Kidney (tissue), 14 donors: ENCODE data around the gene KCNC3. TPM values are rescaled to one million over a fixed set of nuclear protein-coding genes. Genes with fewer than 3 reads are reported as not detected.
"Not testable (repeated sequence)": the region's sequence is repeated elsewhere in the genome, so short reads cannot be mapped to it uniquely, and the experiment has no call there.

Experiments
- DNase-seq, 5 donors: peaks; one replicate each; pipeline ENCODE4 v3.0.0-alpha.2; 2013 to 2020
- FAIRE-seq: peaks from 2 replicates; lab custom pipeline; 2012; peaks lifted over from hg19 to GRCh38; lab: Jason Lieb, UNC
- H3K27ac ChIP-seq, 2 donors: one replicate each; pipeline ENCODE4 v1.7.0; 2013; ENCODE audit warnings: low read depth in 2 of 2, low read length in 2 of 2, inconsistent platforms in 1 of 2
- H3K27me3 ChIP-seq: one replicate; pipeline ENCODE4 v1.7.1; 2013; ENCODE audit warnings: low read length, inconsistent platforms; ENCODE audit not compliant: control insufficient read depth, insufficient read depth
- H3K36me3 ChIP-seq, 3 donors: one replicate each; pipeline versions ENCODE4 v1.7.0 to v1.7.1; 2013; ENCODE audit warnings: low read length in 3 of 3, control low read depth in 1 of 3, inconsistent platforms in 1 of 3; ENCODE audit not compliant: insufficient read depth in 3 of 3, control insufficient read depth in 2 of 3
- H3K4me1 ChIP-seq, 3 donors: one replicate each; pipeline versions ENCODE4 v1.7.0 to v1.7.1; 2013; ENCODE audit warnings: low read length in 3 of 3, inconsistent platforms in 1 of 3, low read depth in 1 of 3; ENCODE audit not compliant: control insufficient read depth in 2 of 3, insufficient read depth in 2 of 3
- H3K4me3 ChIP-seq, 3 donors: one replicate each; pipeline versions ENCODE4 v1.7.0 to v1.8.1; 2013; ENCODE audit warnings: low read length in 3 of 3, control low read depth in 1 of 3, inconsistent platforms in 1 of 3
- H3K9ac ChIP-seq, 3 donors: one replicate each; pipeline versions ENCODE4 v1.7.0 to v1.7.1; 2013; ENCODE audit warnings: low read length in 3 of 3, control low read depth in 1 of 3, inconsistent platforms in 1 of 3
- H3K9me3 ChIP-seq, 3 donors: one replicate each; pipeline versions ENCODE4 v1.7.0 to v1.7.1; 2013; ENCODE audit warnings: low read length in 3 of 3, control low read depth in 1 of 3, inconsistent platforms in 1 of 3; ENCODE audit not compliant: control insufficient read depth in 2 of 3, insufficient read depth in 1 of 3
- intact Hi-C: fragments of 100-400 bp; cut with DNase I; formaldehyde crosslinking; loops from one replicate; pipeline ENCODE4 v1.11.1; 2022
- polyA plus RNA-seq: library from polyadenylated mRNA; stranded (reverse); fragments of 350-450 nt; fragmentation: Illumina TruSeq; extraction: RNeasy Lipid Tissue Mini Kit (QIAGEN cat#74804); gene quantifications from one replicate; pipeline ENCODE4 v1.2.3, GENCODE V29; 2014; ENCODE audit warnings: low read depth, low replicate concordance; ENCODE audit not compliant: insufficient read depth
- total RNA-seq: library from RNA; stranded (reverse); fragmentation: NEBNext Ultra II Directional; extraction: Animal tissue kit (Norgen Biotek cat#: 25700); gene quantifications from one replicate; pipeline ENCODE4 v1.2.1, GENCODE V29; 2021
- TF ChIP-seq, protein P1 (sequence below): IDR thresholded peaks from 3 replicates; pipeline ENCODE4 v1.5.1; 2012; ENCODE audit warnings: mild to moderate bottlenecking, moderate library complexity, borderline replicate concordance; ENCODE audit not compliant: insufficient read depth; ENCODE audit errors: extremely low read depth
- donor health status: control.
- donor health status: control.
- donor health status: control.
- donor health status: control.
- donor health status: control.
- donor health status: DM: yes; HTN: yes; CAD: no.
- donor health status: Normal renal cell carcinoma (clear cell type).

KCNC3 gene
- total and polyA plus RNA-seq, 2 donors from 2014 or later, result 9.1 to 31.0 TPM

DNA sequence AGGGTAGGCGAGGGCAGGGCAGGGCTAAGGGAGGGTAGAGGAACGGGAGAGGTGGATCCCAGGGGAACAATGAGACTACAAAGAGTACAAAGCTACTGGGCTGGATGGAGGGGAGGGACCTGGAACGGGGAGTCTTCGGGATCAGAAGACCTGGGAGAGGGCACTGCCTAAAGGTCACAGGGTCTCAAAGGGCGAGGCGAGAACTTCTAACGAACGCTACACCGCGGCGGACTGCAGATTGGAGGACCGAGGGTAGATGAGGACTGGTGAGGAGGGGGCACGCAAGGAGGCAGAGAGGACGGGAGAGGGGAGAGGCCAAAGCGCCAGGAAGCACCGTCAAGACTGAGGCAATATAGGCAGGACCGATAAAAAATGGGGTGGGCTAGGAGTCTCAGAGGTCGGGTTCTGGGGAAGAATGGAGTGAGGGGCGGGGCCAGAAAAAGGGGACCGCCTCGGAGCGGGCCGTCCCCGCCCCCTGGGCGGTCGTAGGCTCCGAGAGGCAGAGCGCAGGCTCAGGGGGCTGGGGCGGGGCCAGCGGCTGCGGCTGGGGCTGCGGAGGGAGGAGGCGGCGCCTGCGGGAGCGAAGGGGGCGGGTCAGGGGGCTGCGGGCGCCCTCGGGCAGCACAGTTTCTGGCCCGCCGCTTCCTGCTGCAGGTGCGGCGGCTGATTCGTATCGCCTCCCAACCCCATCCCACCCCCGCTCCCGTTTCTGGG lies 1.3 kb upstream of the KCNC3 start:
- no peak for FAIRE-seq
- no peaks in the 10 kb centered on the region for H3K9me3 ChIP-seq
- H3K27ac ChIP-seq, result peak overlapping the region; percentile 84 to 89
- no peaks in the 10 kb centered on the region for H3K36me3 ChIP-seq
- H3K4me3 ChIP-seq, result peak overlapping the region; percentile 63 to 81 (median 79)
- peak; percentile 94 to 97 (median 96) for DNase-seq
- TF ChIP-seq, protein P1, sequence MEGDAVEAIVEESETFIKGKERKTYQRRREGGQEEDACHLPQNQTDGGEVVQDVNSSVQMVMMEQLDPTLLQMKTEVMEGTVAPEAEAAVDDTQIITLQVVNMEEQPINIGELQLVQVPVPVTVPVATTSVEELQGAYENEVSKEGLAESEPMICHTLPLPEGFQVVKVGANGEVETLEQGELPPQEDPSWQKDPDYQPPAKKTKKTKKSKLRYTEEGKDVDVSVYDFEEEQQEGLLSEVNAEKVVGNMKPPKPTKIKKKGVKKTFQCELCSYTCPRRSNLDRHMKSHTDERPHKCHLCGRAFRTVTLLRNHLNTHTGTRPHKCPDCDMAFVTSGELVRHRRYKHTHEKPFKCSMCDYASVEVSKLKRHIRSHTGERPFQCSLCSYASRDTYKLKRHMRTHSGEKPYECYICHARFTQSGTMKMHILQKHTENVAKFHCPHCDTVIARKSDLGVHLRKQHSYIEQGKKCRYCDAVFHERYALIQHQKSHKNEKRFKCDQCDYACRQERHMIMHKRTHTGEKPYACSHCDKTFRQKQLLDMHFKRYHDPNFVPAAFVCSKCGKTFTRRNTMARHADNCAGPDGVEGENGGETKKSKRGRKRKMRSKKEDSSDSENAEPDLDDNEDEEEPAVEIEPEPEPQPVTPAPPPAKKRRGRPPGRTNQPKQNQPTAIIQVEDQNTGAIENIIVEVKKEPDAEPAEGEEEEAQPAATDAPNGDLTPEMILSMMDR, result no peak
- peaks cover 9% of the 10 kb centered on the region for H3K27me3 ChIP-seq
- peak overlapping the region; percentile 35 to 91 (median 55) for H3K9ac ChIP-seq
- H3K4me1 ChIP-seq, result peaks cover 0 to 31% (median 0%) of the 10 kb centered on the region in 3 donors
- intact Hi-C loops, result no loop called here

DNA sequence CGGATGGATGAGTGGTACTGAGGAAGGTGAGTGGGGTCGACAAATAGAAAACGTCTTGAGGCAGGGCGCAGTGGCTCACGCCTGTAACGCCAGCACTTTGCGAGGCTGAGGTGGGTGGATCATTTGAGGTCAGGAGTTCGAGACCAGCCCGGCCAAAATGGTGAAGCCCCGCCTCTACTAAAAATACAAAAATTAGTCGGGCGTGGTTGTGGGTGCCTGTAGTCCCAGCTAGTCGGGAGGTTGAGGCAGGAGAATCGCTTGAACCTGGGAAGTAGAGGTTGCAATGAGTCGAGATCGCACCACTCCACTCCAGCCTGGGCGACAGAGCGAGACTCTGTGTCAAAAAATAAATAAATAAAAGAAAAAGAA lies 733 bp upstream of the KCNC3 start:
- Histone ChIP-seq H3K9ac (peak overlapping the region in 1 of 3 donors; percentile 23), H3K4me1 (peaks cover 0 to 31% (median 0%) of the 10 kb centered on the region in 3 donors)

DNA sequence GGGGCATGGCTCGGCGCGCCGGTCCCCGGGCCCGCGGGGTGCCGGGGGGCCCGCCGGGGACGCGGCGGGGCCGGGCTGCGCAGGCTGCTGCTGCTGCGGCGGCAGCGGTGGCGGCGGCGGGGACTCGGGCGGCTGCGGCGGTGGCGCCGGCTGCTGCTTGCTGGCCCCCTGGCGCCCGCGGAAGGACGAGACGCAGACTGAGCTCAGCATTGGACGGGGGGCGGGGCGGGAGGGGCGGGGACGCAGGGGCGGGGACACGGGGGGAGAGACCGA lies 368 bp downstream of the KCNC3 start:
- no peak for DNase-seq
- no peak for FAIRE-seq
- peaks cover 9% of the 10 kb centered on the region for H3K27me3 ChIP-seq
- no peak overlapping the region for H3K4me3 ChIP-seq
- no peak overlapping the region for H3K27ac ChIP-seq
- TF ChIP-seq, protein P1, result peak; percentile 41
- H3K4me1 ChIP-seq, result peaks cover 0 to 27% (median 0%) of the 10 kb centered on the region in 3 donors
- intact Hi-C loops, result no loop called here
- no peak overlapping the region for H3K9ac ChIP-seq
- H3K36me3 ChIP-seq, result no peaks in the 10 kb centered on the region
- no peaks in the 10 kb centered on the region for H3K9me3 ChIP-seq

More for the DNA sequence above, 733 bp upstream of the KCNC3 start:
- Histone ChIP-seq H3K27ac (peak overlapping the region; percentile 70 to 77), H3K4me3 (peak overlapping the region; percentile 74 to 81 (median 79))
- FAIRE-seq, intact Hi-C loops, H3K9me3 ChIP-seq, H3K27me3 ChIP-seq, H3K36me3 ChIP-seq: not testable (repeated sequence)
- peak in 1 of 5 donors; percentile 79 for DNase-seq

DNA sequence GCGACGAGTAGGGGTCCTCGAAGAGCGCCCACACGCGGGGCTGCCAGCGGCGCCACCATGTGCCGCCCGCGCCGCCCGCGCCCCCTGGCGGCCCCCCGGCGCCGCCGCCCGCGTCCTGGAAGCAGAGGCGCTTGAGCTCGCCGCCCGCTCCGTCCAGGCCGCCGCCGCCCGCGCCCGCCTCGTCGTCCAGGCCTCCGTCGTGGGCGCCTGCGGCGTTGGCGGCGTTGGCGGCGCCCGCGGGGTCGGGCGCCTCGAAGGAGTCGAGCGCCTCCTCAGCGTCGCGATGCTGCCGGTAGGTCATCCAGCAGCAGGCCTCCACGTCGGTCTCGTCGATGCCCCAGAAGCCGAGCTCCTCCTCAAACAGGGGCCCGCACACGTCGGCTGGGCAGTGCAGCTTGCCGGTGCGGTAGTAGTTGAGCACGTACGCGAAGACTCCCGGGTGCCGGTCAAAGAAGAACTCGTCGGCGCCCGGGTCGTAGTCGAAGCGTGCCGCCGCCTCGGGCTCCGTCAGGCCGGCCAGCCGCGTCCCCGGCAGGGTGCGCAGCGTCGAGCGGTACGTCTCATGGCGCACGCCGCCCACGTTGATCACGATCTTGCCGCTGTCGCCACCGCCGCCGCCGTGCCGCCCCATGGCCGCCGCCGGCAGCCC lies 829 bp downstream of the KCNC3 start:
- H3K4me3 ChIP-seq, result peak overlapping the region; percentile 11 to 51 (median 48)
- no peak overlapping the region for H3K9ac ChIP-seq
- no peaks in the 10 kb centered on the region for H3K9me3 ChIP-seq
- no peak for FAIRE-seq
- intact Hi-C loops, result no loop called here
- peak in 2 of 5 donors; percentile 29 to 84 for DNase-seq
- peaks cover 0 to 24% (median 0%) of the 10 kb centered on the region in 3 donors for H3K4me1 ChIP-seq
- TF ChIP-seq, protein P1, result peak; percentile 47
- no peaks in the 10 kb centered on the region for H3K36me3 ChIP-seq
- H3K27me3 ChIP-seq, result peaks cover 9% of the 10 kb centered on the region
- H3K27ac ChIP-seq, result no peak overlapping the region
